A673 (cell line): ENCODE data around the gene HAGH. TPM values are rescaled to one million over a fixed set of nuclear protein-coding genes. Genes with fewer than 3 reads are reported as not detected.

ENCODE experiments used
- BruUV-seq: library from RNA; stranded (reverse); fragments of 400-500 nt; replicated peaks from 2 replicates; lab custom pipeline; 2021; lab: Mats Ljungman, UMichigan
- CTCF ChIA-PET: fragments of 300-600 bp; sonication (Branson Sonifier 250); formaldehyde crosslinking; loops from one replicate; lab custom pipeline; 2022; ENCODE audit warnings: antibody characterized with exemption; lab: Charles Lee
- POLR2A ChIA-PET: fragments of 300-600 bp; sonication (Branson Sonifier 250); formaldehyde crosslinking; loops from one replicate; lab custom pipeline; 2022; ENCODE audit warnings: antibody characterized with exemption; ENCODE audit not compliant: low non-redundant PET; lab: Charles Lee
- DNase-seq: peaks from one replicate; pipeline ENCODE4 v3.0.0-alpha.2; 2015; ENCODE audit warnings: low spot score
- H3K27ac ChIP-seq: fragments of 200-600 bp; sonication (generic); 2 replicates; pipeline ENCODE4 v1.5.1; 2016; ENCODE audit warnings: mixed run types, low read depth, mild to moderate bottlenecking, mixed read lengths, antibody characterized with exemption, low read length; ENCODE audit not compliant: poor library complexity, severe bottlenecking
- H3K27me3 ChIP-seq: fragments of 200-600 bp; sonication (generic); replicated peaks from 2 replicates; pipeline ENCODE4 v1.6.1; 2017; ENCODE audit warnings: mixed run types, low read depth, mild to moderate bottlenecking, mixed read lengths, antibody characterized with exemption, low read length; ENCODE audit not compliant: insufficient read depth, poor library complexity
- H3K36me3 ChIP-seq: fragments of 200-600 bp; sonication (generic); 2 replicates; pipeline ENCODE4 v1.6.1; 2016; ENCODE audit warnings: mixed run types, mild to moderate bottlenecking, mixed read lengths, antibody characterized with exemption, low read length; ENCODE audit not compliant: insufficient read depth, poor library complexity, severe bottlenecking
- H3K4me1 ChIP-seq: fragments of 200-600 bp; sonication (generic); 2 replicates; pipeline ENCODE4 v1.6.1; 2017; ENCODE audit warnings: mixed run types, mild to moderate bottlenecking, mixed read lengths, antibody characterized with exemption, low read length; ENCODE audit not compliant: insufficient read depth, poor library complexity, severe bottlenecking
- H3K4me3 ChIP-seq: fragments of 200-600 bp; sonication (generic); 2 replicates; pipeline ENCODE4 v1.5.1; 2016; ENCODE audit warnings: low read depth, mixed run types, mild to moderate bottlenecking, mixed read lengths, low read length; ENCODE audit not compliant: poor library complexity, severe bottlenecking
- H3K9me3 ChIP-seq: fragments of 200-600 bp; sonication (generic); 2 replicates; pipeline ENCODE4 v1.6.1; 2016; ENCODE audit warnings: mixed run types, low read depth, mild to moderate bottlenecking, mixed read lengths, antibody characterized with exemption, low read length; ENCODE audit not compliant: poor library complexity, severe bottlenecking
- CTCF ChIP-seq: fragments of 300-800, 200-600 bp; sonication (generic); conservative IDR thresholded peaks from 2 replicates; pipeline ENCODE4 v1.5.1; 2017; ENCODE audit warnings: low read depth, mild to moderate bottlenecking, antibody characterized with exemption, low read length, moderate library complexity, mixed read lengths
- EZH2 ChIP-seq: fragments of 200-600 bp; sonication (generic); IDR thresholded peaks from 2 replicates; pipeline ENCODE4 v1.6.1; 2017; ENCODE audit warnings: borderline replicate concordance, low read depth, mild to moderate bottlenecking, mixed read lengths, antibody characterized with exemption, low read length; ENCODE audit not compliant: poor library complexity, severe bottlenecking
- intact Hi-C: fragments of 100-400 bp; cut with micrococcal nuclease; formaldehyde crosslinking; loops from one replicate; pipeline ENCODE4 v1.10.0; 2022; ENCODE audit not compliant: unreplicated experiment
- total RNA-seq: library from RNA; stranded (reverse); gene quantifications from 2 replicates; pipeline ENCODE4 v1.2.3, GENCODE V29; 2021

HAGH gene
- total RNA-seq, 1 experiment from 2014 or later, result 14.4 TPM

GRCh38 chr16:1774448-1774780 is 52.2 kb downstream of the HAGH start:
- H3K9me3 ChIP-seq, result no peaks in the 10 kb centered on the region
- no peak for DNase-seq
- ChIA-PET POLR2A (no interaction called here), CTCF (no interaction called here)
- no peaks in the 10 kb centered on the region for H3K27me3 ChIP-seq
- peaks cover 4% of the 10 kb centered on the region for H3K4me1 ChIP-seq
- intact Hi-C loops, result loop anchor here (10.0 kb wide), 1 partner anchor 50 kb away; the partner anchor contains the start of genes FAHD1 and HAGH
- peaks cover 18% of the 10 kb centered on the region for H3K36me3 ChIP-seq
- TF ChIP-seq EZH2 (no peak), CTCF (no peak)
- H3K27ac ChIP-seq, result no peak overlapping the region
- BruUV-seq, result no TSS peak
- peak overlapping the region; percentile 63 for H3K4me3 ChIP-seq

GRCh38 chr16:1773703-1774447 is 52.8 kb downstream of the HAGH start:
- H3K27ac ChIP-seq, result peak overlapping the region; percentile 98
- CTCF ChIA-PET, result interaction anchor here (1.4 kb wide), 1 partner anchor 68 kb away, joined by 3 read pairs; the partner anchor contains the start of gene MAPK8IP3
- H3K4me3 ChIP-seq, result peak overlapping the region; percentile 63
- H3K4me1 ChIP-seq, result peaks cover 4% of the 10 kb centered on the region
- BruUV-seq, result no TSS peak
- POLR2A ChIA-PET, result no interaction called here
- DNase-seq, result no peak
- no peaks in the 10 kb centered on the region for H3K9me3 ChIP-seq
- H3K36me3 ChIP-seq, result peaks cover 18% of the 10 kb centered on the region
- TF ChIP-seq CTCF, result 0 out of 2 replicates have a peak, but pooled peaks have one; percentile 5
- TF ChIP-seq EZH2, result no peak
- intact Hi-C loops, result loop anchor here (10.0 kb wide), 1 partner anchor 51 kb away; the partner anchor contains the start of genes FAHD1 and HAGH
- no peaks in the 10 kb centered on the region for H3K27me3 ChIP-seq

DNA sequence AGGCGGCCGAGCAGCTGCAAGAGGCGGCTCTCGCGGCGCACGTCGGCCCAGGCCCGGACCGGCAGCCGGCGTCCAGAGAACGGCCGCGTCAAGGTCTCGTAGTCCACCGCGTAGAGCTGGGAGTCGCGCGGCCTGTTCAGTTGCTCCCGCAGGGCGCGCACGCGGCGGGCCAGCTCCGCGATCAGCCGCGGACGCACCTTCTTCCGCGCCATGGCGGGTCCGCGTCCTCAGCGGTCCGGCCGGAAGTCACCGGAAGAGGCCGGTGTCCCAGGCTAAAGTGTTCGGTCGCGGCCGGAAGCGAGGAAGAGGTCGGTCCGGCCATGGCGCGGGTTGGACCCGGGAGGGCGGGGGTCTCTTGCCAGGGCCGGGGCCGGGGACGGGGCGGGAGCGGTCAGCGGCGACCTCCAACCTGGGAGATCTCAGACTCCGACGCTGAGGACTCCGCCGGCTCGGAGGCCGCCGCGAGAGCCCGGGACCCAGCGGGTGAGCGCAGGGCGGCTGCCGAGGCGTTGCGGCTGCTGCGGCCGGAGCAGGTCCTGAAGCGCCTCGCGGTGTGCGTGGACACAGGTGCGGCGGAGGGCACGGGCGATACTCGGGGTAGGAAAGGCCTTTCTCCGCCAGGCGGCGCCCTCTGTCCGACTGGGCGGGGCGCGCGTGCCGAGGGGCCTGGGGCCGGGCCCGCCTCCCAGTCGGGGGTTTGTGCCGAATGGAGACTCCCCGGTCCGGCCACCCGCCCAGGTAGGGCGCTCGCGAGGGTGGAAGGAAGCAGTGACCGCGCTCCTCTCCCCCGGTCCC is 53.5 kb downstream of the HAGH start, which contains the start of gene MRPS34:
MRPS34 (minus strand) TSS at position 227 of the 795 bp plus-strand sequence; CDS start at position 212, 15 bp downstream.
- intact Hi-C loops, result loop anchor here (10.0 kb wide), 1 partner anchor 52 kb away; the partner anchor contains the start of genes FAHD1 and HAGH
- POLR2A ChIA-PET, result no interaction called here
- no TSS peak for BruUV-seq

More for the DNA sequence above, 53.5 kb downstream of the HAGH start, which contains the start of gene MRPS34:
- Histone ChIP-seq H3K27me3 (no peaks in the 10 kb centered on the region), H3K4me1 (peaks cover 4% of the 10 kb centered on the region), H3K36me3 (peaks cover 19% of the 10 kb centered on the region), H3K4me3 (peak within 1 kb of the TSS; percentile 63), H3K9me3 (no peaks in the 10 kb centered on the region), H3K27ac (peak within 1 kb of the TSS; percentile 98)
- peak; percentile 92 for DNase-seq
- TF ChIP-seq EZH2, result no peak
- TF ChIP-seq CTCF, result peak; percentile 64
- CTCF ChIA-PET, result interaction anchor here (0.7 to 1.4 kb wide), 3 partner anchors 9 to 67 kb away, joined by 3 to 5 read pairs (median 3); partner anchors contain the start of genes MAPK8IP3, NUBP2 and SPSB3
